Activated CD4-positive, alpha-beta T cell treated with anti-CD3 and anti-CD28 coated beads for 36 hours (primary cell): ENCODE measurements around the gene BIN2. TPM values are rescaled to one million over a fixed set of nuclear protein-coding genes. Genes with fewer than 3 reads are reported as not detected.

ENCODE experiments used
- ATAC-seq: fragments of 200-7000 bp; cut with Tn5 transposase; one replicate; pipeline ENCODE4 v1.10.0; 2021; ENCODE audit warnings: mild to moderate bottlenecking, moderate library complexity
- CTCF ChIA-PET: fragments of 350-600 bp; sonication (Branson Sonifier 250); formaldehyde crosslinking; loops from one replicate; lab custom pipeline; 2021; ENCODE audit warnings: antibody characterized with exemption; lab: Charles Lee
- POLR2A ChIA-PET: fragments of 350-600 bp; sonication (Branson Sonifier 250); formaldehyde crosslinking; loops from one replicate; lab custom pipeline; 2021; ENCODE audit warnings: antibody characterized with exemption, inconsistent platforms; lab: Charles Lee
- DNase-seq: peaks from one replicate; pipeline ENCODE4 v3.0.0-alpha.2; 2020
- H3K27ac Mint-ChIP-seq: one replicate; pipeline ENCODE4 v1.8.0; 2021; ENCODE audit warnings: mixed read lengths
- H3K27me3 Mint-ChIP-seq: one replicate; pipeline ENCODE4 v1.8.0; 2021; ENCODE audit warnings: mixed read lengths
- H3K36me3 Mint-ChIP-seq: one replicate; pipeline ENCODE4 v1.8.0; 2021; ENCODE audit warnings: low read depth, mixed read lengths
- H3K4me1 Mint-ChIP-seq: one replicate; pipeline ENCODE4 v1.8.0; 2021; ENCODE audit warnings: mixed read lengths
- H3K4me3 Mint-ChIP-seq: one replicate; pipeline ENCODE4 v1.8.0; 2021; ENCODE audit warnings: mild to moderate bottlenecking, moderate library complexity, mixed read lengths
- H3K9me3 Mint-ChIP-seq: one replicate; pipeline ENCODE4 v1.8.0; 2021; ENCODE audit warnings: low read depth, mixed read lengths
- intact Hi-C, 2 experiments: fragments of 100-400 bp; cut with DNase I in 1 of 2; cut with micrococcal nuclease in 1 of 2; formaldehyde crosslinking; loops; one replicate each; pipeline versions ENCODE4 v1.14.2 to v1.15.1; 2022 to 2024; cut with DNase I, micrococcal nuclease
- total RNA-seq, 2 experiments: library from RNA; stranded (reverse); gene quantifications; one replicate each; pipeline ENCODE4 v1.2.3, GENCODE V29; 2021

Gene BIN2
- 10 to 100 TPM; 39.9 to 48.8 TPM for total RNA-seq

- Mint-ChIP-seq H3K27ac (peak within 1 kb of the TSS; percentile 97), H3K36me3 (peaks cover 24% of the 10 kb centered on the region)
- POLR2A ChIA-PET, result interaction anchor here (0.5 kb wide), 1 partner anchor 558 kb away, joined by 10 read pairs; no protein-coding TSS in a partner anchor
Observed at GRCh38 chr12:51323966-51324895, at the start of gene BIN2. TSS of gene BIN2 (minus strand) at chr12:51324174. CDS start at chr12:51324102, 72 bp downstream.

GRCh38 chr12:51373187-51373586 lies 49.2 kb upstream of the BIN2 start:
- intact Hi-C loops, result no loop called here
- peaks cover 60% of the 10 kb centered on the region for H3K4me1 Mint-ChIP-seq
- peaks cover 49% of the 10 kb centered on the region for H3K36me3 Mint-ChIP-seq
- H3K9me3 Mint-ChIP-seq, result no peaks in the 10 kb centered on the region
- no peak overlapping the region for H3K4me3 Mint-ChIP-seq
- DNase-seq, result no peak
- ATAC-seq, result no peak
- POLR2A ChIA-PET, result interaction anchor here (0.7 to 1.7 kb wide), 2 partner anchors 13 to 21 kb away, joined by 3 to 9 read pairs; no protein-coding TSS in a partner anchor
- no peaks in the 10 kb centered on the region for H3K27me3 Mint-ChIP-seq
- peak overlapping the region; percentile 32 for H3K27ac Mint-ChIP-seq
- CTCF ChIA-PET, result interaction anchor here (2.0 kb wide), 1 partner anchor 13 kb away, joined by 5 read pairs; no protein-coding TSS in a partner anchor

More at GRCh38 chr12:51323966-51324895, at the start of gene BIN2:
- CTCF ChIA-PET, result interaction anchor here (4.5 kb wide), 1 partner anchor 16 kb away, joined by 22 read pairs; no protein-coding TSS in a partner anchor
- peaks cover 78% of the 10 kb centered on the region for H3K4me1 Mint-ChIP-seq
- DNase-seq (peak; percentile 85), ATAC-seq (peak; percentile 69)
- peak within 1 kb of the TSS; percentile 87 for H3K4me3 Mint-ChIP-seq
- no peaks in the 10 kb centered on the region for H3K9me3 Mint-ChIP-seq
- H3K27me3 Mint-ChIP-seq, result no peaks in the 10 kb centered on the region
- intact Hi-C loops, result loop anchor here (1.0 to 5.0 kb wide), 6 partner anchors 57 to 298 kb away; partner anchors contain the start of genes CSRNP2 (in 1 of the 2), DAZAP2 (in 1 of the 2), POU6F1 (in 1 of the 2) and SLC11A2 (in 1 of the 2)

GRCh38 chr12:51372021-51372420 lies 48.0 kb upstream of the BIN2 start:
- Mint-ChIP-seq H3K36me3 (peaks cover 40% of the 10 kb centered on the region), H3K27ac (no peak overlapping the region), H3K4me1 (peaks cover 67% of the 10 kb centered on the region), H3K27me3 (no peaks in the 10 kb centered on the region), H3K9me3 (no peaks in the 10 kb centered on the region), H3K4me3 (no peak overlapping the region)
- POLR2A ChIA-PET, result interaction anchor here (1.7 kb wide), 1 partner anchor 14 kb away, joined by 9 read pairs; no protein-coding TSS in a partner anchor
- DNase-seq, result no peak
- intact Hi-C loops, result no loop called here
- ATAC-seq, result no peak
- CTCF ChIA-PET, result no interaction called here

GRCh38 chr12:51371295-51371953 lies 47.5 kb upstream of the BIN2 start:
- Mint-ChIP-seq H3K4me3 (no peak overlapping the region), H3K9me3 (no peaks in the 10 kb centered on the region), H3K36me3 (peaks cover 36% of the 10 kb centered on the region), H3K27me3 (no peaks in the 10 kb centered on the region), H3K27ac (no peak overlapping the region), H3K4me1 (peaks cover 67% of the 10 kb centered on the region)
- intact Hi-C loops, result no loop called here
- no peak for ATAC-seq
- DNase-seq, result no peak
- CTCF ChIA-PET, result interaction anchor here (0.7 kb wide), 1 partner anchor 12 kb away, joined by 5 read pairs; no protein-coding TSS in a partner anchor
- POLR2A ChIA-PET, result interaction anchor here (1.7 kb wide), 1 partner anchor 14 kb away, joined by 9 read pairs; no protein-coding TSS in a partner anchor

- peaks cover 36% of the 10 kb centered on the region for H3K36me3 Mint-ChIP-seq
- POLR2A ChIA-PET, result no interaction called here
- H3K27me3 Mint-ChIP-seq, result no peaks in the 10 kb centered on the region
- no peak for ATAC-seq
- H3K27ac Mint-ChIP-seq, result no peak overlapping the region
- H3K9me3 Mint-ChIP-seq, result no peaks in the 10 kb centered on the region
- no peak overlapping the region for H3K4me3 Mint-ChIP-seq
- CTCF ChIA-PET, result interaction anchor here (0.7 kb wide), 1 partner anchor 12 kb away, joined by 5 read pairs; no protein-coding TSS in a partner anchor
- no peak for DNase-seq
- intact Hi-C loops, result no loop called here
- H3K4me1 Mint-ChIP-seq, result peaks cover 67% of the 10 kb centered on the region
Observed at GRCh38 chr12:51370667-51371066, 46.7 kb upstream of the BIN2 start.

GRCh38 chr12:51369581-51369980 lies 45.6 kb upstream of the BIN2 start:
- H3K4me1 Mint-ChIP-seq, result peaks cover 59% of the 10 kb centered on the region
- ChIA-PET POLR2A (interaction anchor here (1.0 to 1.3 kb wide), 6 partner anchors 9 to 606 kb away, joined by 3 to 9 read pairs (median 3); no protein-coding TSS in a partner anchor), CTCF (interaction anchor here (0.8 to 1.5 kb wide), 9 partner anchors 12 to 162 kb away, joined by 3 to 7 read pairs (median 4); partner anchors contain the start of gene DAZAP2)
- DNase-seq, result no peak
- H3K27me3 Mint-ChIP-seq, result no peaks in the 10 kb centered on the region
- peaks cover 29% of the 10 kb centered on the region for H3K36me3 Mint-ChIP-seq
- intact Hi-C loops, result loop anchor here (1.0 kb wide), 3 partner anchors 22 to 602 kb away; partner anchors contain the start of gene GALNT6 (in 2 of the 2)
- H3K9me3 Mint-ChIP-seq, result no peaks in the 10 kb centered on the region
- ATAC-seq, result no peak
- peak overlapping the region; percentile 77 for H3K27ac Mint-ChIP-seq
- peak overlapping the region; percentile 64 for H3K4me3 Mint-ChIP-seq

GRCh38 chr12:51368640-51369517 lies 44.9 kb upstream of the BIN2 start:
- peak overlapping the region; percentile 77 for H3K27ac Mint-ChIP-seq
- POLR2A ChIA-PET, result interaction anchor here (0.6 to 1.3 kb wide), 7 partner anchors 10 to 606 kb away, joined by 3 to 9 read pairs (median 3); no protein-coding TSS in a partner anchor
- peaks cover 24% of the 10 kb centered on the region for H3K36me3 Mint-ChIP-seq
- peak overlapping the region; percentile 64 for H3K4me3 Mint-ChIP-seq
- H3K4me1 Mint-ChIP-seq, result peaks cover 59% of the 10 kb centered on the region
- ATAC-seq (peak; percentile 97), DNase-seq (peak; percentile 94)
- intact Hi-C loops, result loop anchor here (1.0 kb wide), 3 partner anchors 22 to 602 kb away; partner anchors contain the start of gene GALNT6 (in 2 of the 2)
- no peaks in the 10 kb centered on the region for H3K27me3 Mint-ChIP-seq
- CTCF ChIA-PET, result interaction anchor here (0.8 to 1.5 kb wide), 13 partner anchors 12 to 163 kb away, joined by 3 to 7 read pairs (median 4); partner anchors contain the start of genes CELA1 and DAZAP2
- no peaks in the 10 kb centered on the region for H3K9me3 Mint-ChIP-seq

GRCh38 chr12:51365276-51365675 lies 41.3 kb upstream of the BIN2 start:
- no peaks in the 10 kb centered on the region for H3K9me3 Mint-ChIP-seq
- H3K4me3 Mint-ChIP-seq, result no peak overlapping the region
- H3K27ac Mint-ChIP-seq, result no peak overlapping the region
- peaks cover 11% of the 10 kb centered on the region for H3K36me3 Mint-ChIP-seq
- ATAC-seq (no peak), DNase-seq (no peak)
- H3K4me1 Mint-ChIP-seq, result peaks cover 29% of the 10 kb centered on the region
- no peaks in the 10 kb centered on the region for H3K27me3 Mint-ChIP-seq
- CTCF ChIA-PET, result interaction anchor here (1.3 kb wide), 1 partner anchor 24 kb away, joined by 9 read pairs; no protein-coding TSS in a partner anchor
- POLR2A ChIA-PET, result no interaction called here
- intact Hi-C loops, result no loop called here

GRCh38 chr12:51364001-51364400 lies 40.0 kb upstream of the BIN2 start:
- DNase-seq (no peak), ATAC-seq (no peak)
- Mint-ChIP-seq H3K9me3 (no peaks in the 10 kb centered on the region), H3K27me3 (no peaks in the 10 kb centered on the region), H3K4me1 (peaks cover 16% of the 10 kb centered on the region), H3K4me3 (no peak overlapping the region), H3K36me3 (peaks cover 8% of the 10 kb centered on the region), H3K27ac (no peak overlapping the region)
- ChIA-PET POLR2A (no interaction called here), CTCF (no interaction called here)
- intact Hi-C loops, result no loop called here

- H3K4me1 Mint-ChIP-seq, result peaks cover 9% of the 10 kb centered on the region
- H3K27me3 Mint-ChIP-seq, result no peaks in the 10 kb centered on the region
- peaks cover 12% of the 10 kb centered on the region for H3K36me3 Mint-ChIP-seq
- H3K9me3 Mint-ChIP-seq, result no peaks in the 10 kb centered on the region
- ATAC-seq (no peak), DNase-seq (no peak)
- POLR2A ChIA-PET, result no interaction called here
- CTCF ChIA-PET, result no interaction called here
- intact Hi-C loops, result no loop called here
- H3K27ac Mint-ChIP-seq, result no peak overlapping the region
- H3K4me3 Mint-ChIP-seq, result no peak overlapping the region
Observed at GRCh38 chr12:51362747-51363342, 38.9 kb upstream of the BIN2 start.
